Caco-2 (cell line): ENCODE measurements around the gene PIGS. TPM values are rescaled to one million over a fixed set of nuclear protein-coding genes. Genes with fewer than 3 reads are reported as not detected.

Experiments
- Bru-seq: library from RNA; stranded (reverse); fragments of 400-500 nt; gene quantifications from one replicate; lab custom pipeline; 2021; lab: Mats Ljungman, UMichigan
- BruChase-seq, 2 experiments: library from RNA; stranded (reverse); fragments of 400-500 nt; gene quantifications; one replicate each; lab custom pipeline; 2021; lab: Mats Ljungman, UMichigan
- BruUV-seq: library from RNA; stranded (reverse); fragments of 400-500 nt; replicated peaks from 2 replicates; lab custom pipeline; 2021; lab: Mats Ljungman, UMichigan
- CTCF ChIA-PET: fragments of 300-600 bp; sonication (Branson Sonifier 250); formaldehyde crosslinking; loops from one replicate; lab custom pipeline; 2022; ENCODE audit warnings: antibody characterized with exemption; lab: Charles Lee
- POLR2A ChIA-PET: fragments of 300-600 bp; sonication (Branson Sonifier 250); formaldehyde crosslinking; loops from one replicate; lab custom pipeline; 2022; ENCODE audit warnings: antibody characterized with exemption; lab: Charles Lee
- DNase-seq, 2 experiments: peaks; one replicate each; pipeline versions ENCODE4 v3.0.0 to v3.0.0-alpha.2; 2020 to 2022
- H3K27me3 ChIP-seq: replicated peaks from 2 replicates; pipeline ENCODE4 v1.6.0; 2011; ENCODE audit warnings: low read length; ENCODE audit not compliant: control insufficient read depth, insufficient read depth
- H3K36me3 ChIP-seq: 2 replicates; pipeline ENCODE4 v1.5.1; 2011; ENCODE audit warnings: low read length; ENCODE audit not compliant: control insufficient read depth, insufficient read depth
- H3K4me1 ChIP-seq: fragments of 250-450 bp; sonication (Bioruptor Pico); 2 replicates; pipeline ENCODE4 v1.5.1; 2020; ENCODE audit warnings: mild to moderate bottlenecking
- H3K4me3 ChIP-seq: 2 replicates; pipeline ENCODE4 v1.5.1; 2011; ENCODE audit warnings: low read depth, mild to moderate bottlenecking, control low read depth, low read length
- H3K9me3 ChIP-seq: fragments of 250-450 bp; sonication (Bioruptor Pico); 2 replicates; pipeline ENCODE4 v1.5.1; 2020; ENCODE audit warnings: mild to moderate bottlenecking, moderate library complexity
- H3K27ac Mint-ChIP-seq: one replicate; pipeline ENCODE4 v1.8.0; 2022; ENCODE audit warnings: mixed read lengths; ENCODE audit not compliant: unreplicated experiment
- H3K27me3 Mint-ChIP-seq: one replicate; pipeline ENCODE4 v1.8.0; 2022; ENCODE audit warnings: mixed read lengths; ENCODE audit not compliant: insufficient read depth, unreplicated experiment
- H3K36me3 Mint-ChIP-seq: one replicate; pipeline ENCODE4 v1.8.0; 2022; ENCODE audit warnings: mild to moderate bottlenecking, mixed read lengths; ENCODE audit not compliant: insufficient read depth, unreplicated experiment
- H3K4me1 Mint-ChIP-seq: one replicate; pipeline ENCODE4 v1.8.0; 2022; ENCODE audit warnings: low read depth, mixed read lengths; ENCODE audit not compliant: unreplicated experiment
- H3K4me3 Mint-ChIP-seq: one replicate; pipeline ENCODE4 v1.8.0; 2022; ENCODE audit warnings: mild to moderate bottlenecking, moderate library complexity, mixed read lengths; ENCODE audit not compliant: unreplicated experiment
- H3K9me3 Mint-ChIP-seq: one replicate; pipeline ENCODE4 v1.8.0; 2022; ENCODE audit warnings: mixed read lengths; ENCODE audit not compliant: unreplicated experiment
- CTCF ChIP-seq, 2 experiments: fragments of 200-600 bp in 1 of 2; IDR thresholded peaks; 1 replicate in 1 of 2; 2 replicates in 1 of 2; pipeline versions ENCODE4 v1.5.1 to v1.8.0; 2011 to 2022; ENCODE audit warnings: antibody characterized with exemption in 1 of 2, control low read depth in 1 of 2, inconsistent platforms in 1 of 2, low read depth in 1 of 2, low read length in 1 of 2, mild to moderate bottlenecking in 1 of 2, moderate library complexity in 1 of 2; ENCODE audit not compliant: insufficient read depth in 1 of 2, severe bottlenecking in 1 of 2, unreplicated experiment in 1 of 2
- intact Hi-C: fragments of 100-400 bp; cut with micrococcal nuclease; formaldehyde crosslinking; loops from one replicate; pipeline ENCODE4 v1.10.0; 2022; ENCODE audit not compliant: unreplicated experiment
- long read RNA-seq: library from polyadenylated mRNA; stranded (forward); transcript quantifications from one replicate; pipeline ENCODE4 v2.0.0, GENCODE V29; 2022
- total RNA-seq: library from RNA; stranded (reverse); gene quantifications from 2 replicates; pipeline ENCODE4 v1.2.3, GENCODE V29; 2022

Gene PIGS
- total RNA-seq (78.2 and 99.6 TPM in 2 replicates), Bru-seq, nascent RNA (percentile 71 among the genes with signal in this experiment), BruChase-seq, experiment 1, labeled RNA remaining after a 2-hour chase (percentile 76 among the genes with signal in this experiment), BruChase-seq, experiment 2, labeled RNA remaining after a 6-hour chase (percentile 84 among the genes with signal in this experiment)
- long read RNA-seq, transcript PIGS-203 (11 exons, 2,815 nt), result minor isoform, 15 of 308 reads
- long read RNA-seq, transcript PIGS-202 (12 exons, 2,877 nt), result major isoform, 148 of 308 reads
- long read RNA-seq, partial matches to known transcripts, result 130 of 308 reads
- long read RNA-seq, other reads (novel, unspliced or antisense), result 9 of 308 reads

- CTCF ChIA-PET, result interaction anchor here (0.7 to 2.0 kb wide), 8 partner anchors 19 to 236 kb away, joined by 3 to 6 read pairs (median 4); partner anchors contain the start of genes BLTP2, IFT20, RPL23A and TNFAIP1
- Histone ChIP-seq H3K27me3 (no peaks in the 10 kb centered on the region), H3K4me3 (peak within 1 kb of the TSS; percentile 62), H3K36me3 (no peaks in the 10 kb centered on the region), H3K4me1 (peaks cover 24% of the 10 kb centered on the region), H3K9me3 (no peaks in the 10 kb centered on the region)
- Mint-ChIP-seq H3K36me3 (peaks cover 14% of the 10 kb centered on the region), H3K4me3 (peak within 1 kb of the TSS; percentile 89), H3K9me3 (no peaks in the 10 kb centered on the region), H3K27me3 (no peaks in the 10 kb centered on the region), H3K27ac (peak within 1 kb of the TSS; percentile 85), H3K4me1 (peaks cover 20% of the 10 kb centered on the region)
- TF ChIP-seq CTCF (IDR thresholded peaks at IDR 0.05; ENCODE audit: insufficient read depth in 1 of 2, low read depth in 1 of 2, low read length in 1 of 2, severe bottlenecking in 1 of 2, unreplicated experiment in 1 of 2), result no peak
- POLR2A ChIA-PET, result interaction anchor here (0.6 to 2.2 kb wide), 10 partner anchors 21 to 205 kb away, joined by 3 to 8 read pairs (median 4); partner anchors contain the start of genes BLTP2, RPL23A, SDF2 and SUPT6H
- intact Hi-C loops, result loop anchor here (10.0 kb wide), 1 partner anchor 237 kb away; the partner anchor contains the start of genes IFT20 and TNFAIP1
- TSS peak; percentile 88 for BruUV-seq
- peak; percentile 97 for DNase-seq
These were observed at the start of gene PIGS for GRCh38 chr17:28571361-28572122. Gene PIGS (minus strand): TSS chr17:28571524. CDS start chr17:28571496, 28 bp downstream.

- no peak for TF ChIP-seq CTCF (IDR thresholded peaks at IDR 0.05; ENCODE audit: insufficient read depth in 1 of 2, low read depth in 1 of 2, low read length in 1 of 2, severe bottlenecking in 1 of 2, unreplicated experiment in 1 of 2)
- Mint-ChIP-seq H3K27me3 (no peaks in the 10 kb centered on the region), H3K4me1 (no peaks in the 10 kb centered on the region), H3K27ac (no peak overlapping the region), H3K36me3 (peaks cover 87% of the 10 kb centered on the region), H3K4me3 (no peak overlapping the region), H3K9me3 (no peaks in the 10 kb centered on the region)
- Histone ChIP-seq H3K27me3 (no peaks in the 10 kb centered on the region), H3K4me3 (no peak overlapping the region), H3K4me1 (no peaks in the 10 kb centered on the region), H3K36me3 (peaks cover 3% of the 10 kb centered on the region), H3K9me3 (no peaks in the 10 kb centered on the region)
- DNase-seq, result no peak
- ChIA-PET POLR2A (no interaction called here), CTCF (interaction anchor here (1.0 kb wide), 1 partner anchor 27 kb away, joined by 3 read pairs; no protein-coding TSS in a partner anchor)
- BruUV-seq, result no TSS peak
- intact Hi-C loops, result no loop called here
These were observed 48.7 kb upstream of the PIGS start for GRCh38 chr17:28620010-28620409.

- Histone ChIP-seq H3K36me3 (peaks cover 3% of the 10 kb centered on the region; the same call in 1 of the 2 replicates), H3K27me3 (no peaks in the 10 kb centered on the region), H3K4me3 (no peak overlapping the region), H3K9me3 (no peaks in the 10 kb centered on the region), H3K4me1 (no peaks in the 10 kb centered on the region)
- no peak for TF ChIP-seq CTCF (IDR thresholded peaks at IDR 0.05; ENCODE audit: insufficient read depth in 1 of 2, low read depth in 1 of 2, low read length in 1 of 2, severe bottlenecking in 1 of 2, unreplicated experiment in 1 of 2)
- H3K4me3 Mint-ChIP-seq, result no peak overlapping the region
- intact Hi-C loops, result no loop called here
- ChIA-PET POLR2A (no interaction called here), CTCF (interaction anchor here (0.6 kb wide), 1 partner anchor 58 kb away, joined by 3 read pairs; no protein-coding TSS in a partner anchor)
- DNase-seq, result no peak
- H3K9me3 Mint-ChIP-seq, result no peaks in the 10 kb centered on the region
- H3K27me3 Mint-ChIP-seq, result no peaks in the 10 kb centered on the region
- H3K27ac Mint-ChIP-seq, result no peak overlapping the region
- peaks cover 90% of the 10 kb centered on the region for H3K36me3 Mint-ChIP-seq
- peaks cover 9% of the 10 kb centered on the region for H3K4me1 Mint-ChIP-seq
- BruUV-seq, result no TSS peak
These were observed 47.1 kb upstream of the PIGS start for GRCh38 chr17:28618464-28618863.
